Measurements from ENCODE around the gene NAALADL2.

DNA sequence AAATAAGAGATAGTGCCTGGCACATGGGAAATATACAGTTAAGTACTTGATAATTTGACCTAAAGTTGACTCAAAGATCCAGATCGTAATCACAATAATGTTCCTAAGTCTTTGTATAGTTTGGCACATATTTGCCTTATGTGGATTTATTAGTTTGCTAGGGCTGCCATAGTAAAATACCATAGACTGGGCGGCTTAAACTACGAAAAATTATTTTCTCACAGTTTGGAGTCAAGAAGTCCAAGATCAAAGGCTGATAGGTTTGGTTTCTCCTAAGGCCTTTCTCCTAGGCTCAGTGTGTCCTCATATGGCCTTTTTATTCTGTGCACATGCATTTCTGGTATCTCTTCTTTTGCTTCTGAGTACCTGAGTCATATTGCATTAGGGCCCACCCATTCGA is 453.7 kb downstream of the NAALADL2 start:
- TF ChIP-seq, protein P1, sequence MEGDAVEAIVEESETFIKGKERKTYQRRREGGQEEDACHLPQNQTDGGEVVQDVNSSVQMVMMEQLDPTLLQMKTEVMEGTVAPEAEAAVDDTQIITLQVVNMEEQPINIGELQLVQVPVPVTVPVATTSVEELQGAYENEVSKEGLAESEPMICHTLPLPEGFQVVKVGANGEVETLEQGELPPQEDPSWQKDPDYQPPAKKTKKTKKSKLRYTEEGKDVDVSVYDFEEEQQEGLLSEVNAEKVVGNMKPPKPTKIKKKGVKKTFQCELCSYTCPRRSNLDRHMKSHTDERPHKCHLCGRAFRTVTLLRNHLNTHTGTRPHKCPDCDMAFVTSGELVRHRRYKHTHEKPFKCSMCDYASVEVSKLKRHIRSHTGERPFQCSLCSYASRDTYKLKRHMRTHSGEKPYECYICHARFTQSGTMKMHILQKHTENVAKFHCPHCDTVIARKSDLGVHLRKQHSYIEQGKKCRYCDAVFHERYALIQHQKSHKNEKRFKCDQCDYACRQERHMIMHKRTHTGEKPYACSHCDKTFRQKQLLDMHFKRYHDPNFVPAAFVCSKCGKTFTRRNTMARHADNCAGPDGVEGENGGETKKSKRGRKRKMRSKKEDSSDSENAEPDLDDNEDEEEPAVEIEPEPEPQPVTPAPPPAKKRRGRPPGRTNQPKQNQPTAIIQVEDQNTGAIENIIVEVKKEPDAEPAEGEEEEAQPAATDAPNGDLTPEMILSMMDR (IDR thresholded peaks at IDR 0.05; ENCODE audit: borderline replicate concordance, extremely low read depth, low read length, poor library complexity, severe bottlenecking) = no peak
- no peak for TF ChIP-seq EZH2 (IDR thresholded peaks at IDR 0.05; ENCODE audit: borderline replicate concordance, low read depth, low read length, severe bottlenecking)

Data from DND-41 (cell line).